ENCODE results near the gene RPL18. TPM values are rescaled to one million over a fixed set of nuclear protein-coding genes. Genes with fewer than 3 reads are reported as not detected.

The RPL18 gene
- total and polyA plus RNA-seq, 2 experiments from 2014 or later: 659 to 1,266 TPM

DNA sequence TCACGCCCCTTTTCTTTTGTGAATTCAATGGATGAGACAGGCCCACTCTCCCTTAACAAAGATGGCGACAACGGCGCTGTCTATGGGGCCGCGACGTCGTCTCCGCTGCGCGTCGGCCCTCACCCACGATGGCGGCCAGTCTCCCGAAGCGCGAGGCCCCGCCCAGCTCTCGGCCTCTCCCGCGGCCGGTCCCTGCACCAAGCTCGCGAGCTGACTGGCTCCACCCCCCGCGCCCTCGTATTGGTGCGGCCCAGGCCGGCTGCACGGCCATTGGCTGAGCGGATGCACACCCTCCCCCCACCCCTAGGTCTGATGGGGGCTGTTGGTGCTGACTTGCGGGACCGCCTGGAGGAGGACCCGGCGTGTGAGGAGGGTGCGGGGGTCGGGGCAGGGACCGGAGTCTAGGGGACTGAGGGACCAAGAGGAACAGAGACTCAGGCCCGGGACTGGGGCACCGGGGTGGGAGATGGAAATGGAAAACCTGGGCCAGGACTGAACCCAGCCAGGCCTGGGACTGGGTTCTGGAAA lies 5.2 kb upstream of the RPL18 start:
- Histone ChIP-seq H3K4me3 (peak overlapping the region; percentile 66), H3K27ac (peak overlapping the region; percentile 57), H4K20me1 (ENCODE audit: insufficient read depth) (no peaks in the 10 kb centered on the region), H2AFZ (peak overlapping the region; percentile 80), H3K9me2 (ENCODE audit: insufficient read depth) (no peaks in the 10 kb centered on the region), H3K4me2 (ENCODE audit: unreplicated experiment) (peak overlapping the region; percentile 72), H3K9ac (peak overlapping the region; percentile 75), H3F3A (ENCODE audit: insufficient read depth) (no peaks in the 10 kb centered on the region), H3K9me3 (ENCODE audit: low read depth) (no peaks in the 10 kb centered on the region), H3K79me2 (ENCODE audit: insufficient read depth) (peaks cover 22% of the 10 kb centered on the region), H3K27me3 (replicated peaks; ENCODE audit: insufficient read depth) (no peaks in the 10 kb centered on the region), H3K4me1 (ENCODE audit: insufficient read depth) (peaks cover 11% of the 10 kb centered on the region), H3K36me3 (ENCODE audit: low read depth) (no peaks in the 10 kb centered on the region)
- TF ChIP-seq EZH2 (IDR thresholded peaks at IDR 0.05; ENCODE audit: insufficient read depth, poor library complexity, severe bottlenecking) (no peak), EZH2phosphoT487 (IDR thresholded peaks at IDR 0.05; ENCODE audit: insufficient read depth, low read depth) (no peak)
- DNase-seq: peak; percentile 100
- in situ Hi-C loops (cut with MboI): no loop called here
- 2 to 3% methylated on average over 31 to 40 of the region's 40 CpGs for WGBS, 2 experiments (ENCODE audit: low coverage in 1 of 2, low lambda C conversion rate in 2 of 2, missing lambda C conversion rate in 2 of 2)

DNA sequence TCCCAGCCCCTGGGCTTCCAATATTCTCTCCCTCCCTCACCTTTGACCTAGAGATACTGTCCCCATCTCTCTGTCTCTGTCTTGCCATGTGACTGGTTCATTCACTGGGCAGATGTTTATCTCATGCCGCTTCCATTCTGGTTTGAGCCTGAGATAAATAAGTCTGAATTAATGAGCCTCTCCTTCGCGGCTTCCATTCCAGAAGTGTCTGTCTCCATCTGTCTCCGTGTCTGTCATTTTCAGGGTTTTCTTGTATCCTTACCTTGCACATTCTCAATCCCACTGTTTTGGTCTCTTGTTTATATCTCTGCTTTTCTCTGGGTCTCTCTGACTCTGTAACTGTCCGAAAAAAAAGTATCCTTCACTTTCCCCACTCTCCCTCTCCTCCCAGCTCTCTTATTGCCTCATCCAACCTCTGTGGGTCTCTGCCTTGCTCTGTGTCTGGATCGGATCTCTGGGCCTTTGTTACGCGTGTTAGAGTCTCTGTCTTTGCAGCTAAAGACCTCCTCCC lies 4.6 kb upstream of the RPL18 start:
- no peaks in the 10 kb centered on the region for H4K20me1 ChIP-seq (ENCODE audit: insufficient read depth)
- H3K4me1 ChIP-seq (ENCODE audit: insufficient read depth): peaks cover 11% of the 10 kb centered on the region
- no peak for DNase-seq
- no peaks in the 10 kb centered on the region for H3K36me3 ChIP-seq (ENCODE audit: low read depth)
- H3K9me2 ChIP-seq (ENCODE audit: insufficient read depth): no peaks in the 10 kb centered on the region
- TF ChIP-seq EZH2phosphoT487 (IDR thresholded peaks at IDR 0.05; ENCODE audit: insufficient read depth, low read depth) (no peak), EZH2 (IDR thresholded peaks at IDR 0.05; ENCODE audit: insufficient read depth, poor library complexity, severe bottlenecking) (no peak)
- 25% methylated on average over 8 of the region's 8 CpGs for WGBS, 2 experiments (ENCODE audit: low coverage in 1 of 2, low lambda C conversion rate in 2 of 2, missing lambda C conversion rate in 2 of 2)
- peak overlapping the region; percentile 80 for H2AFZ ChIP-seq
- no peaks in the 10 kb centered on the region for H3K27me3 ChIP-seq (replicated peaks; ENCODE audit: insufficient read depth)
- in situ Hi-C loops (cut with MboI): no loop called here
- H3K9me3 ChIP-seq (ENCODE audit: low read depth): no peaks in the 10 kb centered on the region
- H3K4me3 ChIP-seq: peak overlapping the region; percentile 66
- H3K4me2 ChIP-seq (ENCODE audit: unreplicated experiment): peak overlapping the region; percentile 72
- H3F3A ChIP-seq (ENCODE audit: insufficient read depth): no peaks in the 10 kb centered on the region
- peak overlapping the region; percentile 57 for H3K27ac ChIP-seq
- peak overlapping the region; percentile 75 for H3K9ac ChIP-seq
- H3K79me2 ChIP-seq (ENCODE audit: insufficient read depth): peaks cover 26% of the 10 kb centered on the region

DNA sequence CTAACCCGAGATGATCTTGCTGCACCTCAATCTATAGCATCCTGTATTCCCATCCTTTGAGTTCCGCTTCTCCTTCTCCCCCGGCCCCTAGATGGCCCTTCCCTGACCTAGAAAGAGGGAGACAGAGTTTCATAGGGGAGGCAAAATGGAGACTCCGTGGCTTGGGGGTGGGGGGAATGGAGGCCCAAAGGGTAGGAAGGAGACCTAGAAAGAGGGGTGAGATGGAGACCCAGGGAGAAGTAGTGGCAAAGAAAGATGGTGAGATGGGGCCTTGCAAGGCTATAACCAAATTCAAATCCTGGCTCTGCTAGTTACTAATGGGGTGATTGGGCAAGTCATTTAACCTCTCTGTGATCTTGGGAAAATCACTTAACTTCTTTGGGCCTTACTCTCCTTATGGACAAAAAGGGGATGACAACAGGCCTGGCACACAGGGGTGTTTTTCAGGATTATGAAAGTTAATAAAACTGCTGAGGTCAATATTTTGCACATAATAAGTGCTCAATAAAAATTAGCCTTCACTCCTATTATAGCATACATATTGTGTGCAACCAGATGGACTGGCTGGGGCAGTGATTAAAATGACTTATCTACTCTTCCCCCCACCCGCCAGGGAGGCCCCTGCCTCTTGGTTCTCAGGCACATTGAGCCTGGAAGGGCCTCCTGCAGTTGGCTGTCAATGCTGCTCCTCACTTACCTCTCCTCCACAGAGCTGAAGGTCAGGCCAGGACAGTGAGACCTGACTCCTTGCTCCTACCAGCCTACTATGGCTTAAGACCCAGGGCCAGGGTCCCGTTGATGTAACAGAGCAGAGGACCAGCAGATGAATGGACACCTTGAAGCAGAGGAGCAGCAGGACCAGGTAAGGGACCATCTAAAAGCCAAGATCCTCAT lies 961 bp upstream of the RPL18 start:
- peak overlapping the region; percentile 89 for H3K27ac ChIP-seq
- peaks cover 26% of the 10 kb centered on the region for H3K4me1 ChIP-seq (ENCODE audit: insufficient read depth)
- WGBS, 2 experiments (ENCODE audit: low coverage in 1 of 2, low lambda C conversion rate in 2 of 2, missing lambda C conversion rate in 2 of 2): 33 to 38% methylated on average over 6 of the region's 6 CpGs
- H3K9ac ChIP-seq: peak overlapping the region; percentile 98
- H3K9me2 ChIP-seq (ENCODE audit: insufficient read depth): no peaks in the 10 kb centered on the region
- peaks cover 19% of the 10 kb centered on the region for H3K36me3 ChIP-seq (ENCODE audit: low read depth)
- in situ Hi-C loops (cut with MboI): no loop called here
- peak overlapping the region; percentile 60 for H2AFZ ChIP-seq
- DNase-seq: peak; percentile 82
- H3K79me2 ChIP-seq (ENCODE audit: insufficient read depth): peaks cover 55% of the 10 kb centered on the region
- no peaks in the 10 kb centered on the region for H3K9me3 ChIP-seq (ENCODE audit: low read depth)
- no peak for TF ChIP-seq EZH2 (IDR thresholded peaks at IDR 0.05; ENCODE audit: insufficient read depth, poor library complexity, severe bottlenecking)
- TF ChIP-seq EZH2phosphoT487 (IDR thresholded peaks at IDR 0.05; ENCODE audit: insufficient read depth, low read depth): no peak
- H3F3A ChIP-seq (ENCODE audit: insufficient read depth): peaks cover 13% of the 10 kb centered on the region; the same call in 1 of the 2 replicates
- peak overlapping the region; percentile 96 for H3K4me3 ChIP-seq
- no peaks in the 10 kb centered on the region for H3K27me3 ChIP-seq (replicated peaks; ENCODE audit: insufficient read depth)
- peaks cover 12% of the 10 kb centered on the region; the same call in 1 of the 2 replicates for H4K20me1 ChIP-seq (ENCODE audit: insufficient read depth)
- H3K4me2 ChIP-seq (ENCODE audit: unreplicated experiment): peak overlapping the region; percentile 94

DNA sequence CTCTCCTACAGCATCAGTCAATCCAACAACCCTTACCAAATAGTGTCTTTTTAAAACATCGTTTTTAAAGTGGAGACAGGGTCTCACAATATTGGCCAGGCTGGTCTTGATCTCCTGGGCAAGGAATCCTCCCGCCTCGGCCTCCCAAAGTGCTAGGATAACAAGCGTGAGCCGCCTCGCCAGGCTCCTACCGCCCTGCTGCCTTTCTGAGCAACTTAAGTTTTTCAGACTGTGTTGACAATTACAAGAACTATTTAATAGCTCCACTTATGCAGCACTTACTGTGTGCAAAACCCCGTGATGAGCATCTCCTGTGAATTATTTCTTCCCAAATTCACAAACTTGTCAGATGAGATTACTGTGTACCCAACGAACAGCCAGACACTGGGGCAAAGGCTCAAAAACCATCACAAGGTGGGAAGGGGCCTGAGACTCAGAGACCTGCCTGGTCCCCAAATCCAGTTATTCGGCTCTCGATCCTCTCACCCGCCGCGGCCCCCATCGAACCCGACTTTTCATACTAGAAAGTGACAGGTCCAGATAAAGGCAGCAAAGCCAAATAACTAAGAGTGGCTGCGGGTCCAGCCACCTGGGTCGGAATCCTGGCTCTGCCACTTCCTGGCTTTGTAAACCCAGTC lies 581 bp downstream of the RPL18 start:
- Histone ChIP-seq H3K36me3 (ENCODE audit: low read depth) (peaks cover 21% of the 10 kb centered on the region), H3F3A (ENCODE audit: insufficient read depth) (peaks cover 20% of the 10 kb centered on the region; the same call in 1 of the 2 replicates), H3K27me3 (replicated peaks; ENCODE audit: insufficient read depth) (no peaks in the 10 kb centered on the region), H3K4me1 (ENCODE audit: insufficient read depth) (peaks cover 21% of the 10 kb centered on the region), H3K9me2 (ENCODE audit: insufficient read depth) (no peaks in the 10 kb centered on the region), H3K9ac (peak overlapping the region; percentile 98), H3K79me2 (ENCODE audit: insufficient read depth) (peaks cover 55% of the 10 kb centered on the region), H3K4me3 (peak overlapping the region; percentile 96), H3K9me3 (ENCODE audit: low read depth) (no peaks in the 10 kb centered on the region), H3K4me2 (ENCODE audit: unreplicated experiment) (peak overlapping the region; percentile 100), H3K27ac (peak overlapping the region; percentile 89), H4K20me1 (ENCODE audit: insufficient read depth) (peaks cover 12% of the 10 kb centered on the region; the same call in 1 of the 2 replicates), H2AFZ (no peak overlapping the region; the same call in 1 of the 2 replicates)
- in situ Hi-C loops (cut with MboI): no loop called here
- TF ChIP-seq EZH2 (IDR thresholded peaks at IDR 0.05; ENCODE audit: insufficient read depth, poor library complexity, severe bottlenecking) (no peak), EZH2phosphoT487 (IDR thresholded peaks at IDR 0.05; ENCODE audit: insufficient read depth, low read depth) (no peak)
- DNase-seq: peak; percentile 43
- WGBS, 2 experiments (ENCODE audit: low coverage in 1 of 2, low lambda C conversion rate in 2 of 2, missing lambda C conversion rate in 2 of 2): 0 to 1% methylated on average over 18 of the region's 18 CpGs
